Measurements from ENCODE around the gene SMCO3. TPM values are rescaled to one million over a fixed set of nuclear protein-coding genes. Genes with fewer than 3 reads are reported as not detected.

The SMCO3 gene
- total and polyA plus RNA-seq, 2 of the 8 experiments (the other 6 are each of a cell fraction or from before 2014, with no cell fraction given) = not detected

- Histone ChIP-seq H2BK5ac (ENCODE audit: low read depth, low read length) (no peak overlapping the region), H3K79me1 (ENCODE audit: low read depth, low read length) (no peaks in the 10 kb centered on the region), H3K18ac (ENCODE audit: extremely low read depth, low read length) (no peak overlapping the region), H2AK5ac (ENCODE audit: low read depth, low read length) (no peak overlapping the region), H4K20me1 (replicated peaks in 1 of 2; ENCODE audit: control insufficient read depth in 1 of 2, insufficient read depth in 2 of 2, low read length in 2 of 2) (no peaks in the 10 kb centered on the region), H4K5ac (ENCODE audit: insufficient read length, low read depth, low read length) (no peak overlapping the region), H3K27me3 (replicated peaks in 1 of 4; ENCODE audit: control insufficient read depth in 3 of 4, extremely low read depth in 1 of 4, insufficient read depth in 3 of 4, low read length in 3 of 4) (no peaks in the 10 kb centered on the region), H2AFZ (ENCODE audit: low read length) (no peak overlapping the region), H3K79me2 (ENCODE audit: control insufficient read depth in 1 of 2, insufficient read depth in 2 of 2, low read length in 2 of 2) (no peaks in the 10 kb centered on the region), H3K4ac (replicated peaks; ENCODE audit: insufficient read length, low read depth, low read length) (no peak overlapping the region), H2BK20ac (ENCODE audit: low read length) (no peak overlapping the region), H3K4me1 (replicated peaks in 1 of 4; ENCODE audit: control insufficient read depth in 3 of 4, insufficient read depth in 4 of 4, low read length in 3 of 4) (no peaks in the 10 kb centered on the region), H3K23me2 (ENCODE audit: low read depth, low read length) (no peaks in the 10 kb centered on the region), H4K8ac (ENCODE audit: extremely low read depth, insufficient read depth, low read length) (no peak overlapping the region), H3K27ac (ENCODE audit: low read depth, low read length) (no peak overlapping the region), H3K4me2 (ENCODE audit: insufficient read depth in 1 of 2, low read depth in 2 of 2, low read length in 2 of 2) (no peak overlapping the region), H2BK12ac (ENCODE audit: low read depth, low read length) (no peak overlapping the region), H2BK120ac (replicated peaks; ENCODE audit: low read depth, low read length) (no peak overlapping the region), H2BK15ac (ENCODE audit: low read length) (no peak overlapping the region), H4K91ac (replicated peaks; ENCODE audit: insufficient read length, low read length) (no peak overlapping the region), H3K9ac (replicated peaks in 1 of 4; ENCODE audit: extremely low read depth in 1 of 4, low read depth in 3 of 4, low read length in 3 of 4) (no peak overlapping the region), H3K56ac (replicated peaks; ENCODE audit: insufficient read length, low read depth, low read length) (no peak overlapping the region), H3K36me3 (ENCODE audit: control insufficient read depth in 2 of 4, insufficient read depth in 4 of 4, low read length in 3 of 4) (peaks cover 10 to 47% (median 22%) of the 10 kb centered on the region in 4 experiments; a peak in 7 of 8 replicates), H3K9me3 (ENCODE audit: insufficient read depth in 2 of 2, low read depth in 1 of 2, low read length in 1 of 2) (no peaks in the 10 kb centered on the region), H3K4me3 (ENCODE audit: extremely low read depth in 1 of 4, insufficient read depth in 2 of 4, low read depth in 3 of 4, low read length in 4 of 4) (no peak overlapping the region), H3K23ac (ENCODE audit: insufficient read length) (no peak overlapping the region), H3K14ac (ENCODE audit: insufficient read length) (no peak overlapping the region)
- no peak for TF ChIP-seq RXRA (IDR thresholded peaks at IDR 0.05; ENCODE audit: insufficient read depth, low read depth, low read length)
- TF ChIP-seq CHD2 (IDR thresholded peaks at IDR 0.05; ENCODE audit: low read length) = no peak
- no peak for TF ChIP-seq RNF2 (IDR thresholded peaks at IDR 0.05; ENCODE audit: borderline replicate concordance, low read depth, low read length, missing control alignments, poor library complexity, severe bottlenecking)
- ChIA-PET POLR2A (ENCODE audit: partially characterized antibody) (interaction anchor here (1.0 to 9.9 kb wide), 5 partner anchors 8 to 18 kb away, joined by 3 to 136 read pairs (median 7); partner anchors contain the start of genes C12orf60 and WBP11), CTCF (ENCODE audit: partially characterized antibody) (interaction anchor here (0.8 to 3.6 kb wide), 4 partner anchors 10 to 74 kb away, joined by 3 to 24 read pairs (median 4); a partner anchor contains a TSS)
- DNase-seq (ENCODE audit: low read depth in 1 of 2, low spot score in 2 of 2) = no peak
- WGBS, 2 experiments (ENCODE audit: extremely low coverage in 1 of 2, insufficient coverage in 1 of 2, insufficient read length in 1 of 2, insufficient replicate concordance in 2 of 2, low coverage in 1 of 2, low lambda C conversion rate in 2 of 2, missing lambda C conversion rate in 1 of 2) = 90% methylated on average over 2 of the region's 2 CpGs; no CpG with 5 or more reads in 1 of the 2 experiments
- no peak for FAIRE-seq
Measured at GRCh38 chr12:14784471-14784870, 29.5 kb downstream of the SMCO3 start.

Measured in H1 (cell line).